ENCODE data around the gene SLC22A15. TPM values are rescaled to one million over a fixed set of nuclear protein-coding genes. Genes with fewer than 3 reads are reported as not detected.

The SLC22A15 gene
- total and polyA plus RNA-seq, 10 of the 15 experiments (the other 5 are each of a cell fraction or from before 2014, with no cell fraction given), result 0.05 to 2.8 (median 0.13) TPM; not detected in 1

DNA sequence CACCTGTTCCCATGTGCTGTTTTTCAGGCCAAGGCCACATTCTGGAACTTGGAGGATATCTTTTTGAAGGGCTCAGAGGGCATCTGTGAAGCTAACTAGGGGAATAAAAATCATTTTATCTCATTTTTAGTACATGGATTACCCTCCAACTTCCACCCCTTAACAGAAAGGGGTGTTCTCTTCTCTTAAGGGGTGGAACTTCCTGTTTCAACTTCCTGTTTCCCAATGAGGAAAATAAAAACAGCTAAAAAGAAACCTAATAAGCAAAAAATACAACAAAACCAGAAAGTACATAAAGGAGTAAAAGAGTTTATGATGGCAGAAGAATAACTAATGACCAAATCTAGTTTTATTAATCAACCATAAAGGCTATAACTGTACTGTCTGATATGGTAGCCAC, 24.8 kb upstream of the SLC22A15 start:
- ChIA-PET CTCF (interaction anchor here (1.0 kb wide), 1 partner anchor 30 kb away, joined by 3 read pairs; no protein-coding TSS in a partner anchor), SMC1A (ENCODE audit: uncharacterized antibody, unreplicated experiment) (interaction anchor here (1.3 kb wide), 1 partner anchor 9 kb away, joined by 3 read pairs; no protein-coding TSS in a partner anchor)

DNA sequence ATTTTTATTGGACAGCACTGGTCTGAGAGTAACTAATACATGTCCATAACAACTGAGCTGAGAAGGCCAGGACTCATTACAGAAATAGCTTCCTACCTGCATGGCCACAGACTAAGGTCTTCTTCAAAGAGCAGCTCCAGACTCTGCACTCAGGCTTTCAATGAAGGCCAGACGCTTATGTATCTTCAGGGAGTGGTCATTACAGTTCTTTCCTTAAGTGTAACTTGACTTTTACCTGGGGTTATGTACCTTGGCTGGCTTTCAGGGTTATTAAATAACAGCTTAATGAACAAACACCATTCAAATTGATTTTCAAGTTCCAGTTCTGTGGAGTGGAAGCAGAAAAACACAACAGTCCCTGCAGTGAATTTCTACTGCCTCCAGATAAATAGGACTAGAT, 23.8 kb upstream of the SLC22A15 start:
- DNase-seq (ENCODE audit: low read depth, low spot score), result no peak
- Histone ChIP-seq H3K79me2 (ENCODE audit: control insufficient read depth, insufficient read depth, low read length) (no peaks in the 10 kb centered on the region), H3K27ac (ENCODE audit: control insufficient read depth, insufficient read depth) (no peak overlapping the region), H3K27me3 (replicated peaks in 1 of 2; ENCODE audit: control insufficient read depth in 2 of 2, insufficient read depth in 2 of 2, low read length in 1 of 2) (no peaks in the 10 kb centered on the region), H4K20me1 (ENCODE audit: control insufficient read depth, insufficient read depth) (no peaks in the 10 kb centered on the region), H3K9me3 (replicated peaks; ENCODE audit: control insufficient read depth, insufficient read depth, low read length) (no peaks in the 10 kb centered on the region), H3K36me3 (ENCODE audit: control insufficient read depth in 2 of 2, insufficient read depth in 2 of 2, low read length in 1 of 2) (no peaks in the 10 kb centered on the region), H3K4me3 (no peak overlapping the region), H3K4me2 (ENCODE audit: control insufficient read depth, insufficient read depth) (no peak overlapping the region), H3K9ac (ENCODE audit: control insufficient read depth, insufficient read depth, low read length) (no peak overlapping the region), H3K4me1 (ENCODE audit: control insufficient read depth, insufficient read depth, low read length) (no peaks in the 10 kb centered on the region), H2AFZ (ENCODE audit: control insufficient read depth, low read depth, low read length) (no peak overlapping the region)
- 0% methylated on average over 1 of the region's 1 CpG for WGBS (ENCODE audit: insufficient coverage, insufficient replicate concordance, low lambda C conversion rate, missing lambda C conversion rate)
- ATAC-seq, result no peak
- intact Hi-C loops (cut with micrococcal nuclease; ENCODE audit: unreplicated experiment) (no loop called here), in situ Hi-C loops (cut with MboI) (no loop called here)
- ChIA-PET CTCF (interaction anchor here (0.7 kb wide), 1 partner anchor 221 kb away, joined by 3 read pairs; no protein-coding TSS in a partner anchor), SMC1A (ENCODE audit: uncharacterized antibody, unreplicated experiment) (interaction anchor here (1.3 kb wide), 1 partner anchor 10 kb away, joined by 3 read pairs; no protein-coding TSS in a partner anchor), POLR2A (no interaction called here), RAD21 (ENCODE audit: unreplicated experiment) (no interaction called here)
- TF ChIP-seq NR2F1 (conservative IDR thresholded peaks at IDR 0.05) (no peak), KLF5 (IDR thresholded peaks at IDR 0.05; ENCODE audit: partially characterized antibody) (no peak)
- no TSS peak for BruUV-seq (replicated peaks)
- FAIRE-seq, result no peak

More for the DNA sequence above, 24.8 kb upstream of the SLC22A15 start:
- Histone ChIP-seq H3K9me3 (replicated peaks; ENCODE audit: control insufficient read depth, insufficient read depth, low read length) (no peaks in the 10 kb centered on the region), H4K20me1 (ENCODE audit: control insufficient read depth, insufficient read depth) (no peaks in the 10 kb centered on the region), H3K4me1 (ENCODE audit: control insufficient read depth, insufficient read depth, low read length) (no peaks in the 10 kb centered on the region), H3K9ac (ENCODE audit: control insufficient read depth, insufficient read depth, low read length) (no peak overlapping the region), H3K36me3 (ENCODE audit: control insufficient read depth in 2 of 2, insufficient read depth in 2 of 2, low read length in 1 of 2) (no peaks in the 10 kb centered on the region), H3K4me2 (ENCODE audit: control insufficient read depth, insufficient read depth) (no peak overlapping the region), H3K4me3 (no peak overlapping the region), H3K27me3 (replicated peaks in 1 of 2; ENCODE audit: control insufficient read depth in 2 of 2, insufficient read depth in 2 of 2, low read length in 1 of 2) (no peaks in the 10 kb centered on the region), H3K79me2 (ENCODE audit: control insufficient read depth, insufficient read depth, low read length) (no peaks in the 10 kb centered on the region), H3K27ac (ENCODE audit: control insufficient read depth, insufficient read depth) (no peak overlapping the region), H2AFZ (ENCODE audit: control insufficient read depth, low read depth, low read length) (no peak overlapping the region)
- ChIA-PET RAD21 (ENCODE audit: unreplicated experiment) (no interaction called here), POLR2A (no interaction called here)
- ATAC-seq (no peak), DNase-seq (ENCODE audit: low read depth, low spot score) (no peak), FAIRE-seq (no peak)
- TF ChIP-seq ZNF24 (IDR thresholded peaks at IDR 0.05), result no peak
- in situ Hi-C loops (cut with MboI), result no loop called here
- intact Hi-C loops (cut with micrococcal nuclease; ENCODE audit: unreplicated experiment), result no loop called here
- no TSS peak for BruUV-seq (replicated peaks)

All from GM12878 (cell line).